Natural killer cell (primary cell): ENCODE measurements around the gene DCAF8L2. TPM values are rescaled to one million over a fixed set of nuclear protein-coding genes. Genes with fewer than 3 reads are reported as not detected.

Experiments used
- ATAC-seq, 3 donors: fragments of 150-1000 bp in 2 of 3; fragments of 200-7000 bp in 1 of 3; cut with Tn5 transposase; 1 replicate in 1 of 3; 2 replicates in 2 of 3; pipeline ENCODE4 v1.10.0; 2021; ENCODE audit warnings: mild to moderate bottlenecking in 2 of 3, moderate library complexity in 2 of 3
- DNase-seq, 2 donors: peaks; one replicate each; pipeline versions ENCODE4 v3.0.0 to v3.0.0-alpha.2; 2013 to 2021; ENCODE audit warnings: mixed read lengths in 1 of 2
- H3K27ac ChIP-seq: one replicate; pipeline ENCODE4 v1.5.1; 2013; ENCODE audit warnings: mild to moderate bottlenecking, low read length
- H3K27me3 ChIP-seq: one replicate; pipeline ENCODE4 v1.6.1; 2013; ENCODE audit warnings: low read length; ENCODE audit not compliant: control insufficient read depth, insufficient read depth
- H3K36me3 ChIP-seq: one replicate; pipeline ENCODE4 v1.6.1; 2013; ENCODE audit warnings: low read length; ENCODE audit not compliant: control insufficient read depth, insufficient read depth
- H3K4me1 ChIP-seq: one replicate; pipeline ENCODE4 v1.6.1; 2013; ENCODE audit warnings: low read length; ENCODE audit not compliant: control insufficient read depth, insufficient read depth
- H3K4me3 ChIP-seq: one replicate; pipeline ENCODE4 v1.5.1; 2013; ENCODE audit warnings: low read length
- H3K9me3 ChIP-seq: one replicate; pipeline ENCODE4 v1.6.1; 2013; ENCODE audit warnings: low read length; ENCODE audit not compliant: control insufficient read depth, insufficient read depth
- H3K27ac Mint-ChIP-seq, 2 donors: one replicate each; pipeline ENCODE4 v1.8.0; 2022; ENCODE audit warnings: mild to moderate bottlenecking in 2 of 2, mixed read lengths in 2 of 2, moderate library complexity in 1 of 2
- H3K27me3 Mint-ChIP-seq, 2 donors: one replicate each; pipeline ENCODE4 v1.8.0; 2022; ENCODE audit warnings: low read depth in 2 of 2, mixed read lengths in 2 of 2
- H3K36me3 Mint-ChIP-seq: one replicate; pipeline ENCODE4 v1.8.0; 2022; ENCODE audit warnings: mixed read lengths
- H3K4me1 Mint-ChIP-seq, 2 donors: one replicate each; pipeline ENCODE4 v1.8.0; 2022; ENCODE audit warnings: mixed read lengths in 2 of 2
- H3K4me3 Mint-ChIP-seq: one replicate; pipeline ENCODE4 v1.8.0; 2022; ENCODE audit warnings: mild to moderate bottlenecking, moderate library complexity, mixed read lengths
- H3K9me3 Mint-ChIP-seq, 2 donors: one replicate each; pipeline ENCODE4 v1.8.0; 2022; ENCODE audit warnings: mixed read lengths in 2 of 2
- CTCF ChIP-seq: fragments of 200-600 bp; IDR thresholded peaks from one replicate; pipeline ENCODE4 v1.8.0; 2022; ENCODE audit warnings: antibody characterized with exemption
- WGBS: methylation state at CpG from one replicate; pipeline ENCODE4 v1.1.7; 2013; ENCODE audit warnings: missing lambda C conversion rate; ENCODE audit not compliant: insufficient coverage; 5-methylcytosine and 5-hydroxymethylcytosine counted together
- intact Hi-C: fragments of 100-400 bp; cut with micrococcal nuclease; formaldehyde crosslinking; loops from one replicate; pipeline ENCODE4 v1.14.2; 2022
- total RNA-seq, 4 donors: library from RNA; stranded (reverse); fragments of 120-200 nt in 1 of 4; gene quantifications; one replicate each; pipeline versions ENCODE4 v1.2.3 to v1.2.4, GENCODE V29; 2013 to 2022

DCAF8L2 gene
- total RNA-seq, 3 donors from 2014 or later (not counting 1 experiment from before 2014, with no cell fraction given): not detected

GRCh38 chrX:27656581-27656980 lies 66.4 kb downstream of the DCAF8L2 start:
- WGBS: no CpG with 5 or more reads among the region's 1 CpG
- H3K9me3 ChIP-seq: no peaks in the 10 kb centered on the region
- no peaks in the 10 kb centered on the region for H3K4me1 ChIP-seq
- no peak overlapping the region for H3K4me3 ChIP-seq
- no peak overlapping the region for H3K4me3 Mint-ChIP-seq
- intact Hi-C loops: no loop called here
- H3K27me3 Mint-ChIP-seq: no peaks in the 10 kb centered on the region
- H3K9me3 Mint-ChIP-seq: peaks cover 4% of the 10 kb centered on the region in 2 donors
- no peaks in the 10 kb centered on the region for H3K27me3 ChIP-seq
- ATAC-seq (no peak), DNase-seq (no peak)
- H3K36me3 ChIP-seq: no peaks in the 10 kb centered on the region
- H3K27ac ChIP-seq: no peak overlapping the region
- no peak overlapping the region for H3K27ac Mint-ChIP-seq
- no peaks in the 10 kb centered on the region for H3K36me3 Mint-ChIP-seq
- TF ChIP-seq CTCF: no peak
- no peaks in the 10 kb centered on the region for H3K4me1 Mint-ChIP-seq

DNA sequence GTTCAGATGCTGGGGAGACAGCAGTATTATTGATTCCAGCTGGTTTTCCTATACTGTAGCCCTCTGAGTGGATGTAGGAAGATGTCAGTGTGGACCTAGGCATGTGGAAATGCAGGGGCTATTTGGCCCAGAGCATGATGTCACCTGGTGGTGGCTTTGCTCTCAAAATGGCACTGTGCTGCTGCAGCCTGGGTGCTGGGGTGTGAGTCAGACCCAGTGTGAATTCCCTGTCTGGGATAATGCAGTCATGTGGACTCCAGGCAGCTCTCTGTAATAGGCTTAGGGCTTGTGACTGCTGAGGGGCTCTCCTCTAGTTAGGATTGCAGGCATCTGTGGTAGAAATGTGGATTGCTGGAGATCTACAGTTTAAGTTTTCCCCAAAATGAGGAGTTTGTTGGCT lies 70.7 kb downstream of the DCAF8L2 start:
- Mint-ChIP-seq H3K27me3 (no peaks in the 10 kb centered on the region), H3K27ac (no peak overlapping the region), H3K4me1 (no peaks in the 10 kb centered on the region), H3K4me3 (no peak overlapping the region), H3K9me3 (peaks cover 4 to 6% of the 10 kb centered on the region in 2 donors), H3K36me3 (no peaks in the 10 kb centered on the region)
- TF ChIP-seq CTCF: no peak
- no peak for ATAC-seq
- Histone ChIP-seq H3K27me3 (no peaks in the 10 kb centered on the region), H3K36me3 (no peaks in the 10 kb centered on the region), H3K4me1 (no peaks in the 10 kb centered on the region), H3K9me3 (no peaks in the 10 kb centered on the region), H3K27ac (no peak overlapping the region), H3K4me3 (no peak overlapping the region)
- DNase-seq: no peak
- intact Hi-C loops: no loop called here

DNA sequence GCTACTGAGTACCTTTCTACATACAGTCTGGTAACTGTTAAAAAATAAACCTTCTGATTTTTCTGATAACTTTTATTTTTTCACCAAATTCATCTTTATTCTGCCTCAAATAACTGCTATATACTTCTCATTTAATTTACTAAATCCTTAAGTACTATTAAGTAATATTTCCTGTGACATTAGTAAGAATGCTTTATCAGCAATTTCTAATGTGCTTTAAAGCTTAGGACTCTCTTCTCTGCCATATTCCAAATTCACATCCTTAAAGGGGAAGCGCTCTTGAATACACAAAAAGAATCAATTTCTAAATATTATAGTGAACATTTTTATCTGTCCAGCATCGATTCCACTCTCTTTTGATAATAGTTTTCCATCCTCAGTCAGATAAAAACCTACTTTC lies 81.1 kb downstream of the DCAF8L2 start:
- intact Hi-C loops: no loop called here
- Mint-ChIP-seq H3K27ac (no peak overlapping the region), H3K27me3 (no peaks in the 10 kb centered on the region), H3K9me3 (peaks cover 2 to 3% of the 10 kb centered on the region in 2 donors), H3K4me3 (no peak overlapping the region), H3K36me3 (no peaks in the 10 kb centered on the region), H3K4me1 (no peaks in the 10 kb centered on the region)
- Histone ChIP-seq H3K4me1 (no peaks in the 10 kb centered on the region), H3K4me3 (no peak overlapping the region), H3K27me3 (no peaks in the 10 kb centered on the region), H3K36me3 (no peaks in the 10 kb centered on the region), H3K9me3 (no peaks in the 10 kb centered on the region), H3K27ac (no peak overlapping the region)
- TF ChIP-seq CTCF: no peak
- no CpG with 5 or more reads among the region's 2 CpGs for WGBS
- DNase-seq: no peak
- no peak for ATAC-seq

DNA sequence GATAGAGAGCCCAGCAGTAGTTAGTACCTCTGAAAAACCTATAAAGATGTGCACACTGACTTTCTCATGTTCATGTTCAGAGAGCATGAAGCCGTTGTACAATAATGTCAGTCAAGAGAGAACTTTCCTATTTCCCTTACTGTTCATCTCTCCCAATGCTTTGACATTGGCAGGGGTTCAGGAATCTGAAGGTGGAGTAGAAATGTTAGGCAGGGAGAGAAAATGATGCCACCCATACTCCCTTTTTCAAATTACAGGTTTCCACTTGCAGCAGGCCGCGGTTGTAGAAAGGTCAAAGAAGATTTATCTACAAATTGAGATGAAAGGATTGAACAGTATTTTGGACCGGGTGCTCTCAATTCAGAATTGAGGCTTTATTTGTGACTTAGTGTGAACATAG lies 84.3 kb downstream of the DCAF8L2 start:
- no peaks in the 10 kb centered on the region for H3K4me1 Mint-ChIP-seq
- Histone ChIP-seq H3K4me1 (no peaks in the 10 kb centered on the region), H3K27ac (no peak overlapping the region), H3K9me3 (no peaks in the 10 kb centered on the region), H3K27me3 (no peaks in the 10 kb centered on the region), H3K36me3 (no peaks in the 10 kb centered on the region), H3K4me3 (no peak overlapping the region)
- no peaks in the 10 kb centered on the region for H3K36me3 Mint-ChIP-seq
- DNase-seq: no peak
- H3K27me3 Mint-ChIP-seq: no peaks in the 10 kb centered on the region
- no peak overlapping the region for H3K4me3 Mint-ChIP-seq
- 85% methylated on average over 4 of the region's 4 CpGs for WGBS
- TF ChIP-seq CTCF: no peak
- intact Hi-C loops: no loop called here
- no peak for ATAC-seq
- H3K27ac Mint-ChIP-seq: no peak overlapping the region
- H3K9me3 Mint-ChIP-seq: peaks cover 0 to 7% of the 10 kb centered on the region in 2 donors
